Measurements from ENCODE around the gene TRIM8.

GRCh38 chr10:102650655-102651454 lies 6.6 kb downstream of the TRIM8 start:
- no peak for TF ChIP-seq EZH2 (IDR thresholded peaks at IDR 0.05)
- no peak for TF ChIP-seq TCF7L2 (IDR thresholded peaks at IDR 0.05; ENCODE audit: borderline replicate concordance, extremely low read depth, insufficient read depth, insufficient read length)
- no peak for TF ChIP-seq REST (IDR thresholded peaks at IDR 0.05; ENCODE audit: low read depth)
- no peak for TF ChIP-seq FOSL1 (IDR thresholded peaks at IDR 0.05; ENCODE audit: low read depth)
